Spleen (tissue), 11 donors: ENCODE results near the gene BTG4. TPM values are rescaled to one million over a fixed set of nuclear protein-coding genes. Genes with fewer than 3 reads are reported as not detected.
A peak's percentile ranks its signal among the peaks of the same experiment; 100 is the strongest.

Source experiments
- DNase-seq: peaks from one replicate; pipeline ENCODE4 v3.0.0-alpha.2; 2020
- H3K27ac ChIP-seq, 8 donors: fragments of 200-600 bp; sonication (generic) in 7 of 8; 1 replicate in 4 of 8; 2 replicates in 4 of 8; pipeline versions ENCODE4 v1.5.0 to v1.8.0; 2016 to 2021; ENCODE audit warnings: inconsistent platforms in 4 of 8, mild to moderate bottlenecking in 4 of 8, moderate library complexity in 1 of 8
- H3K27me3 ChIP-seq, 7 donors: fragments of 200-600 bp; sonication (generic) in 6 of 7; replicated peaks in 1 of 7; 1 replicate in 4 of 7; 2 replicates in 3 of 7; pipeline versions ENCODE4 v1.5.0 to v1.8.0; 2016 to 2021; ENCODE audit warnings: inconsistent platforms in 3 of 7, mild to moderate bottlenecking in 1 of 7
- H3K36me3 ChIP-seq, 6 donors: fragments of 200-600 bp; sonication (generic) in 5 of 6; 1 replicate in 4 of 6; 2 replicates in 2 of 6; pipeline versions ENCODE4 v1.5.0 to v1.8.0; 2016 to 2021; ENCODE audit warnings: inconsistent platforms in 2 of 6
- H3K4me1 ChIP-seq, 6 donors: fragments of 200-600 bp; sonication (generic) in 5 of 6; 1 replicate in 3 of 6; 2 replicates in 3 of 6; pipeline versions ENCODE4 v1.5.0 to v1.8.0; 2016 to 2021; ENCODE audit warnings: inconsistent platforms in 3 of 6
- H3K4me3 ChIP-seq, 8 donors: fragments of 200-600 bp; sonication (generic) in 7 of 8; 1 replicate in 4 of 8; 2 replicates in 4 of 8; pipeline versions ENCODE4 v1.5.0 to v1.8.0; 2016 to 2021; ENCODE audit warnings: inconsistent platforms in 4 of 8, mild to moderate bottlenecking in 4 of 8, moderate library complexity in 2 of 8
- H3K9me3 ChIP-seq, 8 donors: fragments of 200-600 bp; sonication (generic) in 7 of 8; 1 replicate in 4 of 8; 2 replicates in 4 of 8; pipeline versions ENCODE4 v1.5.0 to v1.8.0; 2016 to 2021; ENCODE audit warnings: inconsistent platforms in 4 of 8
- CTCF ChIP-seq, 11 experiments: fragments of 200-600 bp in 7 of 11; fragments of 450-650 bp in 4 of 11; sonication (generic) in 4 of 11; IDR thresholded peaks in 8 of 11; conservative IDR thresholded peaks in 3 of 11; 1 replicate in 7 of 11; 2 replicates in 4 of 11; pipeline versions ENCODE4 v1.4.0 to v1.8.0; 2016 to 2021; ENCODE audit warnings: antibody characterized with exemption in 11 of 11, inconsistent platforms in 4 of 11, mild to moderate bottlenecking in 1 of 11
- POLR2A ChIP-seq, 3 donors: fragments of 450-650 bp; IDR thresholded peaks; one replicate each; pipeline ENCODE4 v1.5.1; 2017; ENCODE audit warnings: antibody characterized with exemption in 3 of 3, mild to moderate bottlenecking in 1 of 3
- POLR2AphosphoS5 ChIP-seq, 3 donors: sonication (generic); formaldehyde crosslinking; IDR thresholded peaks; one replicate each; pipeline ENCODE4 v1.5.1; 2017; ENCODE audit warnings: antibody characterized with exemption in 3 of 3
- WGBS, 5 donors: extraction: QIAGEN DNeasy Blood & Tissue Kit in 3 of 5; methylation state at CpG; one replicate each; pipeline versions ENCODE4 v1.1.5 to v1.1.7; 2013 to 2018; 5-methylcytosine and 5-hydroxymethylcytosine counted together
- intact Hi-C: fragments of 100-400 bp; cut with DNase I; formaldehyde crosslinking; loops from one replicate; pipeline ENCODE4 v1.15.0; 2023; ENCODE audit warnings: low total_unique reads
- polyA plus RNA-seq, 3 donors: library from polyadenylated mRNA; stranded (reverse); fragments of 200-250 nt; gene quantifications; one replicate each; pipeline ENCODE4 v1.2.1, GENCODE V29; 2013
- total RNA-seq, 7 donors: library from RNA; depleted of rRNA in 3 of 7; stranded (reverse); fragments of >200 nt in 3 of 7; fragmentation: NEBNext Ultra II Directional in 4 of 7; extraction: Animal tissue kit (Norgen Biotek cat#: 25700) in 4 of 7; gene quantifications; one replicate each; pipeline versions ENCODE4 v1.1.0 to v1.2.1, GENCODE V29; 2016 to 2021
- donor health status: healthy with polysubstance abuse.
- donor health status: DM: no; HTN: no; CAD: no; lungs with moderate emphysema.
- donor health status: DM: no; HTN: no; CAD: no.
- donor health status: Bipolar disorder and iron deficiency.
- donor health status: healthy.
- donor health status: DM: no; HTN: no; CAD: no.
- donor health status: DM: yes; HTN: yes; CAD: no.

BTG4 gene
- total and polyA plus RNA-seq, 10 donors, result not detected

- peak; percentile 82 for DNase-seq
- 6 to 21% (median 9%) methylated on average over 29 to 70 of the region's 70 CpGs for WGBS, 5 donors
- H3K27me3 ChIP-seq, result peaks cover 0 to 60% (median 22%) of the 10 kb centered on the region in 7 donors
- H3K27ac ChIP-seq, result peak within 1 kb of the TSS; percentile 55 to 85 (median 79)
- peaks cover 0 to 39% (median 28%) of the 10 kb centered on the region in 6 donors for H3K4me1 ChIP-seq
- intact Hi-C loops, result no loop called here
- peak within 1 kb of the TSS; percentile 31 to 79 (median 52) for H3K4me3 ChIP-seq
- TF ChIP-seq POLR2AphosphoS5 (IDR thresholded peaks at IDR 0.05) (peak; percentile 56 to 84 (median 78)), POLR2A (IDR thresholded peaks at IDR 0.05) (no peak), CTCF (IDR thresholded peaks at IDR 0.05 in 8 of 11, conservative IDR thresholded peaks at IDR 0.05 in 3 of 11) (no peak)
- no peaks in the 10 kb centered on the region for H3K9me3 ChIP-seq
- H3K36me3 ChIP-seq, result peaks cover 0 to 3% (median 0%) of the 10 kb centered on the region in 6 donors
These were observed 28.1 kb upstream of the BTG4 start, which contains the start of gene LAYN for GRCh38 chr11:111540114-111540936. TSS of gene LAYN (plus strand) at chr11:111540720. CDS start at chr11:111540844, 124 bp downstream.

- no peak for DNase-seq
- 65 to 77% (median 76%) methylated on average over 9 of the region's 9 CpGs for WGBS, 5 donors
- no peak for TF ChIP-seq POLR2AphosphoS5 (IDR thresholded peaks at IDR 0.05)
- TF ChIP-seq POLR2A (IDR thresholded peaks at IDR 0.05), result no peak
- TF ChIP-seq CTCF (IDR thresholded peaks at IDR 0.05 in 8 of 11, conservative IDR thresholded peaks at IDR 0.05 in 3 of 11), result no peak
- Histone ChIP-seq H3K4me3 (peak overlapping the region in 5 of 8 donors; percentile 47 to 79 (median 53)), H3K36me3 (no peaks in the 10 kb centered on the region), H3K4me1 (peaks cover 0 to 39% (median 28%) of the 10 kb centered on the region in 6 donors), H3K27me3 (peaks cover 0 to 65% (median 22%) of the 10 kb centered on the region in 7 donors), H3K9me3 (no peaks in the 10 kb centered on the region), H3K27ac (peak overlapping the region in 2 of 8 donors; percentile 78 to 85)
- intact Hi-C loops, result no loop called here
These were observed 27.4 kb upstream of the BTG4 start for GRCh38 chr11:111539426-111540113.

GRCh38 chr11:111538407-111539114 is 26.4 kb upstream of the BTG4 start:
- 68 to 88% (median 79%) methylated on average over 1 of the region's 1 CpG for WGBS, 5 donors
- H3K27ac ChIP-seq, result no peak overlapping the region
- H3K27me3 ChIP-seq, result peaks cover 0 to 65% (median 22%) of the 10 kb centered on the region in 7 donors
- H3K9me3 ChIP-seq, result no peaks in the 10 kb centered on the region
- no peaks in the 10 kb centered on the region for H3K36me3 ChIP-seq
- DNase-seq, result no peak
- peaks cover 0 to 39% (median 28%) of the 10 kb centered on the region in 6 donors for H3K4me1 ChIP-seq
- intact Hi-C loops, result no loop called here
- no peak overlapping the region for H3K4me3 ChIP-seq
- TF ChIP-seq CTCF (IDR thresholded peaks at IDR 0.05 in 8 of 11, conservative IDR thresholded peaks at IDR 0.05 in 3 of 11), result no peak
- TF ChIP-seq POLR2AphosphoS5 (IDR thresholded peaks at IDR 0.05), result no peak
- no peak for TF ChIP-seq POLR2A (IDR thresholded peaks at IDR 0.05)
